Kidney capillary endothelial cell (primary cell): Measurements from ENCODE around the gene ABHD16A.

Source experiments
- DNase-seq: peaks from one replicate; pipeline ENCODE4 v3.0.0-alpha.2; 2018; ENCODE audit warnings: low spot score

ABHD16A gene

DNA sequence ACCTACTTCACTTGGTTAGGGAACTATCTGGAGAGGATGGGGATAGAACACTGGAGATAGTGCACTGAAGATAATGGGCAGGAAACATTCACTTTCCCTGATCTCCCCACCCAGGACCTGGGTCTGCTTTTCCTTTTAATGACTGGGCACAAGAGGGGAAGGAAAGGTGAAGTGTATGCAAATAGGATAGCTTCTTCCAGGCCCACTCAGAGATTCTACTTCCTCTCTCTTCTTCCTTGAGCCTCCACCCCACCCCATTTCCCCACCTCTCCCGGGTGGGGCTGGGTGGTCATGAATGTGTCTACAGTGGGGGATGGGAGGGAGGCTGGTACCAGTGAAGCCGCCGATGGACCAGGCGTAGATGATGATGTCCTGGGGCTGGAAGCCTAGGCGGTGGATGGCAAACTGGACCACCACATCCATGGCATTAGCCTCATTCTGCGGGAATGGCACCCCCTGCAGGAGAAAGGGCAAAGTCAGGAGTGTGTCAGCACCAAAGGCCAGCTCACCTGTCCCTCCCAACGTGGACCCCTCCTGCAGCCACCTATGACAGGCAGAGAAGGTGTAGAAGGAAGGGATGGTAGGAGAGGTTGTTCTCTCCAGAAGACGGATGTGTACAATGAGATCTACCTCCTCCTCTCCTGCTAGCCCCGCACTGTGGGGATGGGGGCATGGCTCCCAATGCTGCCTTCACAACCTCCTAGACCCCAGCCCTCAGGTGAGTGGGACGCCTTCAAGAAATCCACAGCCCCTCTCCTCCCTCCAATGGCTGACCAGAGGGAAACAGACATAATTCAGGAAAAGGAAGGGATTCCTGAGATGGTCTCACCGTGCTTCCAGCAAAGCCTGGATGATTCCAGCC, 13.6 kb downstream of the ABHD16A start:
- no peak for DNase-seq

DNA sequence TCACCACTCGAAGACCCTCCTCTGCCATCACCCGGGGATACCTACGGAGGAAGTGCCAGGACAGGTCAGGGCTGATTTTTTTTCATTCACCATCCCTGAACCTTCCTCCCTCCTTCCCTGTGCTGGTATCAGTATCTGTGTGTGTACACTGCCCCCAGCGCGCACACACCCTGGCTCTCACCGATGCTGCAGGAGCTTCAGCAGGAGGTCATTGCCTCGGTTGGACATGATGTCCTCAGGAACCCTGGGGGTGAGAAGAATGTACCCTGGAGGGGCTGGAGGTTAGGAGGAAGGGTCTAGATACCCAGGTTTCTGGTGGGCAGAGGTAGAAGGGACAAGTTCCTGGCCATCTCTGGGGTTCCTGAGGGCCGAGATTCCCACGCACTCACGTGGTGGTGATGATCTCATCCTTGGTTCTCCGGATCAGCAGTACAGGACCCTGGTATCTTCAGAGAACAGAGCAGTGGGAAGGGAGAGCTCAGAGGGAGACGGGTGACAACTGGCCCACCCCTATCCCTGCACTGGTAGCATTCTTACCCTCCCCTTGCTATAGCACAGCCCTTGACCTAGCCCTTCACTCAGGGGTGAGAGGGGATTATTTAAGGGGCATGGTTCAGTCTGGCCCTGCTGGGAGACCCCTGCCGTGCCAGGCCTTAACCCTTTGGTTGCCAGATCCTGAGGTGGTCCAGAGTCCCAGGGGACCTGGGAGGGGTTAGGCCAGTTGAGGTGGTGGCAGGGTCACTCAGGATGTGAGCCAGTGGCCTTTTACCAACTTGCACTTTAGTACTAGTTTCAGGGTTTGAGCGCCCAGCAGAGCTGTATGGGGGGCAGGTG, 15.0 kb downstream of the ABHD16A start:
- DNase-seq, result no peak

DNA sequence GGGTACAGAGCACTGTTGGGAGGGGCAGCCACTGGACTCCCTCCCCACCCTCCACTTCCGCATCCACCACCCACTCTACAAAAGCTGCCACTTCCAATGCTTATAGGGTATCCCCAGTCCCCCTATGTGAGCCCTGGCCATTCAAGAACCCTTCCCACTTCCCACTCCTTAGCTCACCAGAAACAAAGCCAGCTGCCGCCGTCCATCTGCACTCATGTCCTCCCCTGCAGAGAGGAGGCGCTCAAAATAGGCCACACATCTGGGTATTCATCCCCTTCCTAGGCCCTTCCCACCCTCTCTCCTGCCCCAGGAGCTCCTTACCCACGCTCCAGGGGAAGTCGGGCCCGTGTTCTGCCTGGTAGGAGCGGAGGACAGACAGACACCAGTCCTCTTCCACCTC, 15.8 kb downstream of the ABHD16A start:
- DNase-seq, result no peak

DNA sequence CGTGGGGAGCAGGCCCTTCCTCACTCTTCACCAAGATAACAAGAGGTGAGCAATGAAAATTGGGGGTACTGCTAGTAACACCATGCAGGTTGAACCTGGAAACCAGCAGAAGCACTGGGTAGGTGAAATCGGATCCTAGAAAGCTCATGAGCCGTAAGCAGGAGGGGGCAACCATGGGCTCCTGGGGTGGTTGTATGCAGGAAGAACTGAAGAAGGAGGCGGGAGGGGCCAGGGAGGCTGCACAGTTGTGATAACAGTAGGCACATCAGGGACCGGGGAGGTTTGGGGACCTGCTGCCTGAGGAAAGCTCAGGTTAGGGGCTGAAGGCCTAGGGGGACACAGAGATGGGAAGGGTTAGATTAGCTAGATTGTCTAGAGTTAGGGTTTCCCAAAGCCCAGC, 16.6 kb downstream of the ABHD16A start:
- no peak for DNase-seq

DNA sequence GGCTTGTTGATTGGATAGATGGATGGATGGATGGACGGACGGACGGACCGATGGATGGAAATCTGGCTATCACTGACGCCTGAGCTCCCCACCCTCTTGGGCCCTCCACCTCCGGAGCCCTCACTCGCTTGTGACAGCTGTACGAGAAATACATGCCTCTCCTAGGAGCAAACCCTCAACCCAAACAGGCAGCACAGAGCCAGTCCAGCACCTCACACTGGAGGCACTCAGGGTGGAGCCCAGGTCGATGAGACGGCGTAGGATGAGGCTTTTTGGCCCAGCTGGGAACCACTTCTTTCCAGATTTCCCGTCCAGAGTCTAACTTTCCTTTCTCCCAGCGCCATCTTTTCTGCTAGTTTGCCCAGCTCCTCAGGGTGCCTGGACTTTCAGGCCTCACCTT, 19.5 kb downstream of the ABHD16A start:
- no peak for DNase-seq

DNA sequence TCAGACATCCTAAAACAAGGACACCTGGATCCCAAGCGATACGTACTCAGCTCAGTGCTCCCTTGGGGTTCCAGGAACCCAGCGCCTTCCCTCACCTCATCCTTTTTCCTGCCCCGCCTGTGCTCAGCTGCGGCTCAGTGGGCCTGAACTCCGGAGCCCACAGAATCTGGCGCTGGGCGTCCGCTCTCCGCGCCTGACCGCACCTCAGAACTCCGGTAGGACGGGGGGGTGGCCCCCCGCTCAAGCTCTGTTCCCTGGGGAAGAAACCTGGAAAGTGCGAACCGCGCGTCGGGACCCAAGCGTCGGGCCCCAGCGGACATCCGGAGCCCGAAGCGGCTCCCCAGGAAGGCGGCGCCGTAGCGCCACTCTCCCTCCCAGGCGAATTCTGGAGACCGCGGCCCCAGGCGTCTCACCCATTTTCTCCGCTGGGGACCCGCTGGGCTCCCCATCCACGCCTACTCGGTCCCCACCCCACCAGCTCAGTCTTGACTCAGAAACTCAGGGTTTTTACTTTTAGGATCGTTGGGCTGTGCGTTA, 21.9 kb downstream of the ABHD16A start:
- DNase-seq, result peak; percentile 39

DNA sequence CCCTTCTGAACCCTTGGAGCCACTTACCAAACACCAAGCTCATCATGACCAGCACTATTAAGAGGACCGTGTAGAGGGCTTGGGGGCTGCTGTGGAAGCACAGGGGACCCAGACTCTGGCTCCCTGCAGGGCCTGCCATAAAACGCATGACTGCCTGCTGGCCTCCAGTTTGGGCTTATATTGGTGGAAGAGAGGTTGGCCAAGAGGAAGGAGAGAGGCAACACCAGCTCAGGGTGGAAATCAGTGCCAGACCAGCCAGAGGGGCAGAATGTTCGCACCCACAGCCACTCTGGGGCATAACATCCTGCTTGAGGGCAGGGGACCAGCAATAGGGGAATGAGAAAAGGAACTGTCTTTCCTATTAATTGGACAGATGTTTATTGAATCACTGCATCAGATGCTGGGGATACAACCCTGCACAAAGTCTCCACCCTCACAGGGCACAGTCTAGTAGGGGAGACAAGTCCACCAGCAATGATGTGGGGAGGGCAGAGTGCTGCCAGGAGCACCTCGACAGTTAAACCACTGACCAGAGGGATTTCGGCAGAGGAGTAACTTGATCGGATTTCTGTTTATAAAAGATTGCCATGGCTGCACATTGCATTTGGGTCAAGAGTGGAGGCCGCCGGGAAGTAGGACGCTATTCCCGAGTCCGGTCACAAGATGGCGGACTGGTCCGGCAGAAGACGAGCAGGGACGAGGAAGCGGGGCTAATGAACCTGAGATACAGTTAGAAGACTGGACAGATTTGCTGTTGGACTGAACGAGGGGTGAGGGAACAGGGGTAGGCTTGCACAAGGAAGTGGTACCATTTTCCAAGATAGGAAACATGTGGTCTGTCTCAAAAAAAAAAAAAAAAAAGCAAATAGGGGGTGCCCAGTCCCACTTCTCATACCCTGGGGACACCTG, 22.6 kb downstream of the ABHD16A start, which contains the start of gene LY6G5C:
TSS of gene LY6G5C (minus strand) at position 842 of the 909 bp plus-strand sequence. CDS start at position 148, 694 bp downstream.
- peak; percentile 63 for DNase-seq

DNA sequence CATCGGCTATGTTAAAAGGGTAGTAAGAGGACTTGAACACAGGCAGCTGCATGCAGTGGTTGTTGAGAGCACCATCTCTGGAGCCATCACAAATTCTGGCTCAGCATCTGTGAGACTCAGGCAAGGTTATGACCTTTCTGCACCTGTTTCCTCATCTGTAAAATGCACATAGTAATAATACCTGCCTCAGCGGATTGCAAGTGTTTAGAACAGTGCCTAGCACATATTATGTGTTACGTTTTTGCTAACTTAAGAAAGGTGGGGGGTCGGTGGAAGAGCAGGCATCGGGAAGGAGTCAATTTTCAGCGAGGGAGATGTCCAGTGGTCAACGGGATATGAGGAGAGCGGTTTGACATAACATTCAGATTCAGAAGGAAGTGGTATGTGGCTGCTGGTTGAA, 25.2 kb downstream of the ABHD16A start:
- DNase-seq, result no peak

DNA sequence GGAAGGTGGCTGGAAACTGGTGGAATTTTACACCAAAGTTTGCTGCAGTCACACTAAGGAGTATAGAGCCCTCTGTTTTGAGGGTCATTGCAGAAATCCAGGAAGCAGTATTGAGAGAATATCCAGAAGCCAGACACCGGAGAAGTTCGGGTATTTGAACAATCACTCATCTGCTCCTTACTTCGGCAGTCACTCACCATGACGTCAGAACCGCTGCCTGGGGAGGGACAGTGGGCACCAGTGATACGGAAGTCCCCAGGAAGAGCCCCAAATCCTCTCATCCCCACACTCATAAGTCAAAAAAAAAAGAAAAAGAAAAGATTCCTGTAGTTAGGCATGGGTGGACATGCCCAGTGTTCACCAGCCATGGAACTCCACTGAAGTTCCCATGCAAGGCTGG, 26.2 kb downstream of the ABHD16A start:
- no peak for DNase-seq

DNA sequence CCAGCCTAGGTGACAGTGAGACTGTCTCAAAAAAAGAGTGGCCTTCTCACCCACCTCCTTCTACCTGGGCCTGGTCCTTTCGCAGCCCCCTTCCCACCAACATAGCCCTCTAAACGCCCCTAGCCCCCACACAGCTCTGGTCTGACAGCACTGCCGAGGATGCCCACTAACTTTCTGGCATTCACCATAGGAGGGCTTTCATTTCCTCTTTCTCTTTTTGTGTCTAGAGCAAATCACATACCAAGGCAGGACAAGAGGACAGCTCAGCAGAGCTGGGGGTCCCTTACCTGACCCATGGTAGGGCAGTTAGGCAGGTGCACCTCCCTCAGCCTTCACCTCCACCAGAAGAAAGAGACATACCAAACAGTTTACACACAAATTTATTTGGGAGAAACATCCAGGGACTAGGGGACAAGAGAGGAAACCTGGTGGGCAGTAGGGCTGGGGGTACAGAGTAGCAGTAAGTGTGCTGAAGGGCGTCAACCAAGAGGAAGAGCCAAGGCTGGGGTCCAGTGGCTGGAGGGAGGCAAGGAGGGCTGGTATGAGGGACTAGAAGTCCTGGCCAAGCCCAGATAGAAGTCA, 26.7 kb downstream of the ABHD16A start:
- no peak for DNase-seq

DNA sequence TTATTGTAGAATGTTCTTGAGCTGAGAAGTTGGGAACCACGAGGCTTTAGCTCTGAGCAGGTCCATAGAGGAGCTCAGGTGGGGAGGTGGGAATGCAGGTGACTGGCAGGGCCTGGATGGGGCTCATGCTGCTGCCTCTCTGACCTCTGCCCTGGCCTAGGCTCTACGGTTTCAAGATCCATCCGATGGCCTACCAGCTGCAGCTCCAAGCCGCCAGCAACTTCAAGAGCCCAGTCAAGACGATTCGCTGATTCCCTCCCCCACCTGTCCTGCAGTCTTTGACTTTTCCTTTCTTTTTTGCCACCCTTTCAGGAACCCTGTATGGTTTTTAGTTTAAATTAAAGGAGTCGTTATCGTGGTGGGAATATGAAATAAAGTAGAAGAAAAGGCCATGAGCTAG, 33.4 kb downstream of the ABHD16A start, which contains the start of gene LY6G5B:
TSS of gene LY6G5B (plus strand) at position 301 of the 400 bp plus-strand sequence. CDS start 975 bp downstream, outside the sequence.
- DNase-seq, result no peak

DNA sequence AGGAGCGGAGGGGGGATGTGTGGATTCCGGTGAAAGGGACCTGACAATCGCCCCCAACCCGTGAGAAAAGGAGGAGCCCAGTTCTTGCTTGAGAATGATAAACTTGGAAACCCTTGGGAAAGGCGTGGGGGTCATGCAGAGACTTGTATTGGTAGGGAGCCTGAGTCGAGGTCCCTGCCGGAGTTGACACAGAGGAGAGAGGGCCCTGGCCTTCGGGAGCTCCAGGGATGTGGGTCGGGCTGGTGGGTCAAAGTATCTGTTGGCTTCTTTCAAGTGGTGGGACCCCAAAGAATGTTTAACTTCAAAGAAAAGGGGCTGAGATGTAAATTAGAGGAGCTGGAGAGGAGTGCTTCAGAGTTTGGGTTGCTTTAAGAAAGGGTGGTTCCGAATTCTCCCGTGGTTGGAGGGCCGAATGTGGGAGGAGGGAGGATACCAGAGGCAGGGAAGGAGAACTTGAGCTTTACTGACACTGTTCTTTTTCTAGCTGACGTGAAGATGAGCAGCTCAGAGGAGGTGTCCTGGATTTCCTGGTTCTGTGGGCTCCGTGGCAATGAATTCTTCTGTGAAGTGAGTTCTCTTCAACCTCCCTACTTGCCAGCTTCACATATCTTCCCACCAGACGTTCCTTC, 36.7 kb downstream of the ABHD16A start:
- no peak for DNase-seq

DNA sequence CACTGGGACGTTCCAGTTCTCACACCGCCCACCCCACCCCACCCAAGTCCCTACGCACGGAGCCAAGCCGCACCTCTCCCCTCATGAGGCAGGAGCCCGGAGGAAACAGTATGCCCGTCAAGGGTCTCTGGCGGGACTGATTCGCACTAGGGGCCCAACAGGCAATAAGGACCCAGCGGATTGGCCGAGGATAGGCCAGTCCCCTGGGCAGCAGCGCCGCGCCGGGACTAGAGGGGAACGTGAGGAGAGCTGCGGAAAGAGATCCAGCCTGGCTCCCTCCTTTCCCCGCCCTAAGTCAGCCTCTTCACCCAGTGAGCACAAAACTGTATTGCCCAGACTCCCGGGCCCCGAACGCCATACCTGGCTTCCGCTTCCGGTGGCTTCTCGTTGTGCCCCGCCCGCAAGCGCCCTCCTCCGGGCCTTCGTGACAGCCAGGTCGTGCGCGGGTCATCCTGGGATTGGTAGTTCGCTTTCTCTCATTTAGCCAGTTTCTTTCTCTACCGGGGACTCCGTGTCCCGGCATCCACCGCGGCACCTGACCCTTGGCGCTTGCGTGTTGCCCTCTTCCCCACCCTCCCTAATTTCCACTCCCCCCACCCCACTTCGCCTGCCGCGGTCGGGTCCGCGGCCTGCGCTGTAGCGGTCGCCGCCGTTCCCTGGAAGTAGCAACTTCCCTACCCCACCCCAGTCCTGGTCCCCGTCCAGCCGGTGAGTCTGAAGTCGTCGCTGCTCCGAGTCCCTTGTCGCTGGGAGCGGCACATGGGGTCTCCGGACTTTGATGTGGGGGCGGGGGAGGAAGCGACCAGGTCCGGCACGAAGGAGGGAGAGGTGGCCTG, 37.4 kb downstream of the ABHD16A start, which contains the start of gene CSNK2B:
TSS of gene CSNK2B (plus strand) at position 580 of the 836 bp plus-strand sequence. CDS start 752 bp downstream, outside the sequence.
- DNase-seq, result peak; percentile 95

DNA sequence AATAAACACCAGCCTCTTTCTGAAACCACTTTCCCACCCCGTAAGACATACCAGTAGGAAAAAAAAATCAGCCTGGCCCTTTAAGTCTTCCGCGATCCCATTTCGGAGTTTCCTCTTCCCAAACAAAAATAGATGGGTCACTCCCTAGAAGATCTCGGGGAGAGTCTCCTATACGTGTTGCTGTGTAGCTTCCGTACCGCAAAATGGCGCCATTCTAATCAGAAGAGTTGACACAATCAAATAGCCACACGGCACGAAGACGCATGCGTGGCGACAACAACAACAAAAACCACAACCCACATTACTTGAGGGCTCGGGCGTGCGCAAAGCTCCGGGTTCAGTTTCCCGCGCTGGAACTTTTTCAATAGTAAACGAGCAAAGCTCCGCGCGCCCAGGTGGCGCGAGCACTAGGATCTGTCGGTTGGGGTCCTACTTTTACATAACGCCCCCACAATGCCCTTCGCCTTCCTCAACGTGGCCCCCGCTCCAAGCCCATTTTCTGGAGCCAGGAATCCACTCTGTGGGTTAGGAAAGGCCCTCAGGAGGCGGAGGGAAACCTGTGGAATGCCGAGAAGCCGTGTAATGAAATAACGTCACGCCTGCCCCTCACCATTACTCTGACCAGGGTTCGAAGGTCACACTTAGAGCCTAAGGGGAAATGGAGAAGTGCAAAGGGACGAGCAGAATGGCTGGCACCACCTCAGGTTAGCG, 38.2 kb downstream of the ABHD16A start, which contains the start of gene GPANK1:
TSS of gene GPANK1 (minus strand) at position 208 of the 711 bp plus-strand sequence. CDS start 519 bp downstream, outside the sequence.
- DNase-seq, result peak; percentile 91

DNA sequence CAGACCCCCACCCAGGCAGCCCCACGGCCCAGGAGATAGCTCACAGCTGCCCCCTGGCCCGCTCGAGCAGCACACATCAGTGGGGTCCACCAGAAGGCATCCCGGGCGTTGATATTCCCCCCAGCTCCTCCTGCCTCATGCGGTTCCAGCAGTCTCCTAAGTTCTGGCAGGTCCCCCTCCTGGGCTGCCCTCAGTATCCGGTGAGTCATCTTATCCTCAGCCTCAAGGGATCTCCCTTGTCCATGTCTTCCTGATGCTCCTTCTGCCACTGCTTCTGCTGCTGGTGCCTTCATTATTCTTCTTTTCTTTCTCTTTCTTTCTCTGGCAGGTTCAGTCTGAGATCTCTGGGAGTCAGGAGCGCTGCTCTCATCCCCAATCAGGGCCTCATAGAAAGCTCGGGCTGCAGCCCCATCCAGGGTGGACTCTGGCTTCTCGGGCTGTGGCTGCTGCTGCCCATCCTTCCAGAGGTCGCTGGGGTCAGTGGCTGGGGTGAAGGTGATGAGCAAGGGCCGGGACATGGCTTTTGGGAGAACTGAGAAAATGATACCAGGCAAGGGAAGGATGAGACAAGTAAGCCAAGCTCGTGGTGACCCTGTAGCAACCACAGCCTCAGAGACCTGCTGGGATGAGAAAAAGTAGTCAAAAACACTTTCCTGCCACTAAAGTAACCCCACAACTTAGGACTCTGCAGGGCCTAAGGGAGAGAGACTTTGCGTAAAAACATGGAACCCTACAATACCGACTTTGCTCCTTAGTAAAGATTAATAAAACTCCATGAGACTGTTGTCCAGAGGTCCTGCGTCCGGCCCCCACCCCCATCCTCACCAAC, 38.9 kb downstream of the ABHD16A start:
- DNase-seq, result peak; percentile 76

DNA sequence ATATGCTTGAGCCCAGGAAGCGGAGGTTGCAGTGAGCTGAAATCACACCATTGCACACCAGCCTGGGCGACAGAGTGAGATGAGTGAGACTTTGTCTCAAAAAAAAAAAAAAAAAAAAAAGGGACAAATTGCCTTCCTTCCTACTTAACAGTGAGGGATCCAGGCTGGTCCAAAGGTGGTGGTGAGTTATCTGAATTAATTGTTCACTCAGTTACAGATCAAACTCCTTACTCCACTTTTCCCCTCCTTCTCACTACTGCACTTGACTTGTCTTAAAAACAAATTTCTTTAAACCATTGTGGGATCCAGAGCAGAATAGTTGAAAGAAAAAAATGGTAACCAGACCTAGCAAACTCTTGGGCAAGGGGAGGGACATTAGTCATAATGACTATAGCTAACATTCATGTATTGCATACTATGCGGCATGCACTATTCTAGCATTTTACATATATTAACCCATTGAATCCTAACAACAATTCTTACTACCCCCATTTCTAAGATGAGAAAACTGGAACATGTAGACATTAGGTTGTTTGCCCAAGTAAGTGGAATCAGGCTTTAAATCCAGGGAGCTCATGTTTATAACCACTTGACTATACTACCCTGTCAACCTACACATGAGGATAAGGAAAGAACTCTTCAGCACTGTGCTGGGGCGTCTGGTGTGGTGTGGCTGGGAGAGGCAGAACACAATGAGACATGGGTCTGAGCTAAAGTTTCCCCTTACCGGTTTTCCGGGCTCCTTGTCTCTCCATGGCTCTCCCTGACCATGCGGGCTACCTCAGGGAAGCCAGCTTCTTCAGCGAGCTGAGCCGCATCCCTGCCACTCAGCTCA, 39.8 kb downstream of the ABHD16A start:
- DNase-seq, result no peak
